ENCODE measurements around the gene MNDA.

Gene MNDA

GRCh38 chr1:158821723-158822122 lies 9.4 kb upstream of the MNDA start:
- no peak overlapping the region for H3K4me3 ChIP-seq (ENCODE audit: low read depth, low read length)
- DNase-seq (ENCODE audit: low read depth), result no peak
- TF ChIP-seq, protein P1, sequence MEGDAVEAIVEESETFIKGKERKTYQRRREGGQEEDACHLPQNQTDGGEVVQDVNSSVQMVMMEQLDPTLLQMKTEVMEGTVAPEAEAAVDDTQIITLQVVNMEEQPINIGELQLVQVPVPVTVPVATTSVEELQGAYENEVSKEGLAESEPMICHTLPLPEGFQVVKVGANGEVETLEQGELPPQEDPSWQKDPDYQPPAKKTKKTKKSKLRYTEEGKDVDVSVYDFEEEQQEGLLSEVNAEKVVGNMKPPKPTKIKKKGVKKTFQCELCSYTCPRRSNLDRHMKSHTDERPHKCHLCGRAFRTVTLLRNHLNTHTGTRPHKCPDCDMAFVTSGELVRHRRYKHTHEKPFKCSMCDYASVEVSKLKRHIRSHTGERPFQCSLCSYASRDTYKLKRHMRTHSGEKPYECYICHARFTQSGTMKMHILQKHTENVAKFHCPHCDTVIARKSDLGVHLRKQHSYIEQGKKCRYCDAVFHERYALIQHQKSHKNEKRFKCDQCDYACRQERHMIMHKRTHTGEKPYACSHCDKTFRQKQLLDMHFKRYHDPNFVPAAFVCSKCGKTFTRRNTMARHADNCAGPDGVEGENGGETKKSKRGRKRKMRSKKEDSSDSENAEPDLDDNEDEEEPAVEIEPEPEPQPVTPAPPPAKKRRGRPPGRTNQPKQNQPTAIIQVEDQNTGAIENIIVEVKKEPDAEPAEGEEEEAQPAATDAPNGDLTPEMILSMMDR (IDR thresholded peaks at IDR 0.05; ENCODE audit: low read depth, low read length, missing control alignments), result no peak
- in situ Hi-C loops (cut with HindIII; ENCODE audit: low sequenced_read_pairs), result no loop called here

DNA sequence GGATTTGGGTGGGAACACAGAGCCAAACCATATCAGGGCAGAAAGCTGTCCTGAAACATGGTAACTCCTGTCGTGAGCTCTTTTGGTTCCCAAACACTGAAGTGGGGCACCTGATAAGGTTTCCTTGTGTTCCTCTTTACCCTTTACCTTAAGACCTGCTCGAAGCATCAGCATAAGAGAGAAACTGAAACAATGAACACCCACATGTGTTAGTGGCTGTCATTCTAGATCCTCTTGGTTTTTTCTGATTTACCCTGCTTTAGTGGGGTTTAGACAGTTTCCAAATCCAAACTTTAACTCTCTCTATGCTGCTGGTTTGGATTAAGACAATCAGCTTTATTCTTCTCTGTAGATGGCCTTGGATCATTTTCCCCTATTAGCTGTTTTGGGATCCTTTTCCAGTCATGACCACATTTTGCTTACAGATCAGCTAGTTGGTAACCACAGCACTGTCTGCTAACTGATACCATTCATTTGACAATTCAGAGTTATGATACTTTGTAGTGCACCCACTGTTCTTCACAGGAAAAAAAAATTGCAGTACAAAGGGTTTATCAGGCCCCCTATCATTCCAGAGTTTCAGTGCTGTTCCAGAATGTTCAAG lies 975 bp upstream of the MNDA start:
- in situ Hi-C loops (cut with HindIII; ENCODE audit: low sequenced_read_pairs), result no loop called here
- H3K4me3 ChIP-seq (ENCODE audit: low read depth, low read length), result no peak overlapping the region
- DNase-seq (ENCODE audit: low read depth), result no peak
- TF ChIP-seq, protein P1 (IDR thresholded peaks at IDR 0.05; ENCODE audit: low read depth, low read length, missing control alignments), result no peak

- no peak overlapping the region for H3K4me3 ChIP-seq (ENCODE audit: low read depth, low read length)
- TF ChIP-seq, protein P1 (IDR thresholded peaks at IDR 0.05; ENCODE audit: low read depth, low read length, missing control alignments), result no peak
- no peak for DNase-seq (ENCODE audit: low read depth)
- in situ Hi-C loops (cut with HindIII; ENCODE audit: low sequenced_read_pairs), result no loop called here
These were observed 2.1 kb downstream of the MNDA start for GRCh38 chr1:158833264-158833663.

- no peak for DNase-seq (ENCODE audit: low read depth)
- no peak overlapping the region for H3K4me3 ChIP-seq (ENCODE audit: low read depth, low read length)
- TF ChIP-seq, protein P1 (IDR thresholded peaks at IDR 0.05; ENCODE audit: low read depth, low read length, missing control alignments), result no peak
- in situ Hi-C loops (cut with HindIII; ENCODE audit: low sequenced_read_pairs), result no loop called here
These were observed 4.9 kb downstream of the MNDA start for GRCh38 chr1:158836038-158836437.

GRCh38 chr1:158838660-158839059 lies 7.5 kb downstream of the MNDA start:
- no peak overlapping the region for H3K4me3 ChIP-seq (ENCODE audit: low read depth, low read length)
- in situ Hi-C loops (cut with HindIII; ENCODE audit: low sequenced_read_pairs), result no loop called here
- TF ChIP-seq, protein P1 (IDR thresholded peaks at IDR 0.05; ENCODE audit: low read depth, low read length, missing control alignments), result no peak
- no peak for DNase-seq (ENCODE audit: low read depth)

- in situ Hi-C loops (cut with HindIII; ENCODE audit: low sequenced_read_pairs), result no loop called here
- no peak overlapping the region for H3K4me3 ChIP-seq (ENCODE audit: low read depth, low read length)
- TF ChIP-seq, protein P1 (IDR thresholded peaks at IDR 0.05; ENCODE audit: low read depth, low read length, missing control alignments), result no peak
- no peak for DNase-seq (ENCODE audit: low read depth)
These were observed 8.4 kb downstream of the MNDA start for GRCh38 chr1:158839566-158839965.
